Erythroblast (primary cell): ENCODE results near the gene TARP.

ENCODE experiments used
- GATA1 ChIP-seq: IDR thresholded peaks from 2 replicates; pipeline ENCODE4 v1.6.1; 2011; ENCODE audit warnings: low read depth, mild to moderate bottlenecking, control low read depth, low read length, moderate library complexity
- POLR2A ChIP-seq: IDR thresholded peaks from 2 replicates; pipeline ENCODE4 v1.6.1; 2011; ENCODE audit warnings: mild to moderate bottlenecking, low read length

DNA sequence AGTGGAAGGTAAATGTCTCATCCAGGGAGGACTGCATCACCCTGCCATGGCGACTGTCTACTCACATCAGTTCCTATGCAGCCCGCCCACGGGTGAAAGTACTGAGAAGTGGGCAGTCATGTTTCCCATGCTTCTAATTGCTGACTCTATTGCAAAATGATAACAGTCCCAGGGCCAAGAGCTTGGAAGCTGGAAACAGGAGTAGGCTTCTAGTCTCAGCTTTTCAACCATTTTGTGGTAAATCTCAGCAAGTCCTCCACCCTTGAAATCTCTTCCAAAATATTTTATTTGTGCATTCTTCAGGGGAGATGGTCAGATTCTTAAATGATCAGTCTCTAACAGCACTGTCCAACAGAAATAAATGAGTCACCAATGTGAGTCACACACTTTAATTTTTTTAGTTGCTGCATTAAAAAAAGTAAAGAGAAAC lies 48.1 kb upstream of the TARP start:
- TF ChIP-seq POLR2A: no peak
- TF ChIP-seq GATA1: no peak
